ENCODE results near the gene LSM14A. TPM values are rescaled to one million over a fixed set of nuclear protein-coding genes. Genes with fewer than 3 reads are reported as not detected.

LSM14A gene
- total and polyA plus RNA-seq, 4 donors, result 60.8 to 106 (median 93.2) TPM

Other genes with a start within 250 kb of the LSM14A start
- 10 to 100 TPM; 25.8 to 31.5 TPM for gene GARRE1, start 82.0 kb downstream of the LSM14A start, total RNA-seq
- 10 to 100 TPM; 24.6 to 26.8 TPM for gene GARRE1, start 82.0 kb downstream of the LSM14A start, polyA plus RNA-seq (ENCODE audit: insufficient read length in 2 of 2)
- 100 to 1,000 TPM; 153 to 186 TPM for gene GPI, start 192.7 kb downstream of the LSM14A start, total RNA-seq
- 100 to 1,000 TPM; 262 to 334 TPM for gene GPI, start 192.7 kb downstream of the LSM14A start, polyA plus RNA-seq (ENCODE audit: insufficient read length in 2 of 2)
- gene PDCD2L, start 231.9 kb downstream of the LSM14A start, total RNA-seq, result 10 to 100 TPM in 1 of 2 donors, 1 to 10 TPM in 1; 9.0 to 18.1 TPM
- gene PDCD2L, start 231.9 kb downstream of the LSM14A start, polyA plus RNA-seq (ENCODE audit: insufficient read length in 2 of 2), result 10 to 100 TPM; 19.4 to 19.7 TPM

Data from spinal cord (tissue), 4 donors.